Measurements from ENCODE around the gene ABCC6.

GRCh38 chr16:16139806-16140205 lies 83.5 kb downstream of the ABCC6 start:
- no peak for TF ChIP-seq CTCF (conservative IDR thresholded peaks at IDR 0.05; ENCODE audit: low read depth, low read length)
- no peak for TF ChIP-seq EZH2 (IDR thresholded peaks at IDR 0.05; ENCODE audit: borderline replicate concordance, low read depth, low read length, poor library complexity, severe bottlenecking)
